ENCODE data around the gene GABARAPL1.
"Not testable (repeated sequence)": the region's sequence is repeated elsewhere in the genome, so short reads cannot be mapped to it uniquely, and the experiment has no call there.

Gene GABARAPL1

GRCh38 chr12:10196210-10196609, 16.5 kb upstream of the GABARAPL1 start:
- Histone ChIP-seq H3K9me3 (ENCODE audit: insufficient read depth, low read length) (no peaks in the 10 kb centered on the region), H3K27me3 (ENCODE audit: low read length) (no peaks in the 10 kb centered on the region), H3K9ac (ENCODE audit: low read length) (no peak overlapping the region), H3K9me2 (replicated peaks; ENCODE audit: insufficient read depth, low read length) (no peaks in the 10 kb centered on the region), H4K20me1 (ENCODE audit: low read depth, low read length) (no peaks in the 10 kb centered on the region), H2AFZ (ENCODE audit: low read depth, low read length, severe bottlenecking) (no peak overlapping the region), H3K4me2 (ENCODE audit: low read depth, low read length, poor library complexity, severe bottlenecking) (no peak overlapping the region), H3K4me3 (ENCODE audit: insufficient read depth, low read length, poor library complexity, severe bottlenecking) (no peak overlapping the region), H3K36me3 (ENCODE audit: low read length) (no peaks in the 10 kb centered on the region), H3F3A (ENCODE audit: insufficient read depth) (no peaks in the 10 kb centered on the region), H3K79me2 (ENCODE audit: insufficient read depth, low read length) (no peaks in the 10 kb centered on the region), H3K27ac (ENCODE audit: low read depth, low read length) (no peak overlapping the region)
- no peak for TF ChIP-seq CTCF (IDR thresholded peaks at IDR 0.05; ENCODE audit: insufficient read depth, low read length, poor library complexity, severe bottlenecking)
- no peak for TF ChIP-seq EZH2phosphoT487 (conservative IDR thresholded peaks at IDR 0.05; ENCODE audit: low read length)

GRCh38 chr12:10197879-10198278, 14.8 kb upstream of the GABARAPL1 start:
- Histone ChIP-seq H2AFZ (ENCODE audit: low read depth, low read length, severe bottlenecking) (no peak overlapping the region), H3K9ac (ENCODE audit: low read length) (no peak overlapping the region), H3F3A (ENCODE audit: insufficient read depth) (no peaks in the 10 kb centered on the region), H3K9me3 (ENCODE audit: insufficient read depth, low read length) (no peaks in the 10 kb centered on the region), H3K27me3 (ENCODE audit: low read length) (no peaks in the 10 kb centered on the region), H3K4me3 (ENCODE audit: insufficient read depth, low read length, poor library complexity, severe bottlenecking) (no peak overlapping the region), H3K4me2 (ENCODE audit: low read depth, low read length, poor library complexity, severe bottlenecking) (no peak overlapping the region), H3K9me2 (replicated peaks; ENCODE audit: insufficient read depth, low read length) (no peaks in the 10 kb centered on the region), H3K79me2 (ENCODE audit: insufficient read depth, low read length) (no peaks in the 10 kb centered on the region), H4K20me1 (ENCODE audit: low read depth, low read length) (no peaks in the 10 kb centered on the region), H3K27ac (ENCODE audit: low read depth, low read length) (no peak overlapping the region), H3K36me3 (ENCODE audit: low read length) (no peaks in the 10 kb centered on the region)
- TF ChIP-seq EZH2phosphoT487 (conservative IDR thresholded peaks at IDR 0.05; ENCODE audit: low read length) (no peak), CTCF (IDR thresholded peaks at IDR 0.05; ENCODE audit: insufficient read depth, low read length, poor library complexity, severe bottlenecking) (no peak)

- not testable (repeated sequence) for H3K79me2 ChIP-seq (ENCODE audit: insufficient read depth, low read length); H4K20me1 ChIP-seq (ENCODE audit: low read depth, low read length); H3K4me3 ChIP-seq (ENCODE audit: insufficient read depth, low read length, poor library complexity, severe bottlenecking); H2AFZ ChIP-seq (ENCODE audit: low read depth, low read length, severe bottlenecking); H3K4me2 ChIP-seq (ENCODE audit: low read depth, low read length, poor library complexity, severe bottlenecking); H3K27me3 ChIP-seq (ENCODE audit: low read length); H3K9me2 ChIP-seq (replicated peaks; ENCODE audit: insufficient read depth, low read length); H3K36me3 ChIP-seq (ENCODE audit: low read length); H3K27ac ChIP-seq (ENCODE audit: low read depth, low read length); H3K9me3 ChIP-seq (ENCODE audit: insufficient read depth, low read length); H3K9ac ChIP-seq (ENCODE audit: low read length); H3F3A ChIP-seq (ENCODE audit: insufficient read depth)
These were observed 8.2 kb upstream of the GABARAPL1 start for GRCh38 chr12:10204495-10204894.

GRCh38 chr12:10205220-10205807, 7.4 kb upstream of the GABARAPL1 start:
- Histone ChIP-seq H3K36me3 (ENCODE audit: low read length) (no peaks in the 10 kb centered on the region), H3F3A (ENCODE audit: insufficient read depth) (no peaks in the 10 kb centered on the region), H4K20me1 (ENCODE audit: low read depth, low read length) (no peaks in the 10 kb centered on the region), H2AFZ (ENCODE audit: low read depth, low read length, severe bottlenecking) (no peak overlapping the region), H3K27ac (ENCODE audit: low read depth, low read length) (no peak overlapping the region), H3K9me2 (replicated peaks; ENCODE audit: insufficient read depth, low read length) (no peaks in the 10 kb centered on the region), H3K4me2 (ENCODE audit: low read depth, low read length, poor library complexity, severe bottlenecking) (no peak overlapping the region), H3K4me3 (ENCODE audit: insufficient read depth, low read length, poor library complexity, severe bottlenecking) (no peak overlapping the region), H3K9me3 (ENCODE audit: insufficient read depth, low read length) (no peaks in the 10 kb centered on the region), H3K9ac (ENCODE audit: low read length) (no peak overlapping the region), H3K27me3 (ENCODE audit: low read length) (no peaks in the 10 kb centered on the region), H3K79me2 (ENCODE audit: insufficient read depth, low read length) (no peaks in the 10 kb centered on the region)
- TF ChIP-seq EZH2phosphoT487 (conservative IDR thresholded peaks at IDR 0.05; ENCODE audit: low read length) (no peak), CTCF (IDR thresholded peaks at IDR 0.05; ENCODE audit: insufficient read depth, low read length, poor library complexity, severe bottlenecking) (no peak)
